Measurements from ENCODE around the gene FSTL5.

FSTL5 gene

DNA sequence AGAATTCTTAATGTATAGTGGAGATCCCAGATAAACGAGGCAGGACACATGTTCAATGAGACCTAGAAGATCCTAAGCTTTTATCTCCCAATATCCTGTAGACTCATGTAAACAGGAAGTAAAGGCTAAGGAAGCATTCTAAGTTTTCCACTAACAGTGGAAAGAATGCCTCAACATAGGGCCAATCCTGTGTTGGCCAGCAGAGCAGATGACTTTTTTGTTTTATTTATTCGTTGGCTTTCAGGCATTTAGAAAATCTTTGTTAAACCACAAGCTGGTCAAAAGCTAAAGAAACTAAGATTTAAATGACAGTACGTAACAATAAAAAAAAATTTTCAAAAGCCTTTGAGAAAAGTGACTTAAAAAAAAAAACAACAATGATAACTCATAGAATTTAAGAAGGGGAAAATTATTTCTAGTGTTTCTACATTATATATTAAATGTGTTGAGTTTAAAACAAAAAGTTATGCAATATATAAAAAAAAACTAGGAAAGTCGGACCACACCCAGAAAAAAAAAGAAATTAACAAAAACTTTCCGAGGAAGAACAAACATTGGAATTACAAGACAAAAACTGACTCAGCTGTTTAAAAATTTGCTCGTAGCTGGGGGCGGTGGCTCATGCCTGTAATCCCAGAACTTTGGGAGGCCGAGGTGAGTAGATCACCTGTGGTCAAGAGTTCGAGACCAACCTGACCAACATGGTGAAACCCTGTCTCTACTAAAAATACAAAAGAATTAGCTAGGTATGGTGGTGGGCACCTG, 759.3 kb downstream of the FSTL5 start:
- H3K4me1 ChIP-seq (ENCODE audit: insufficient read depth, low read length), result no peaks in the 10 kb centered on the region
- H3K4me3 ChIP-seq (ENCODE audit: low read depth in 1 of 2, low read length in 2 of 2), result no peak overlapping the region
- no peaks in the 10 kb centered on the region for H4K20me1 ChIP-seq (ENCODE audit: insufficient read depth, low read length)
- H3K27me3 ChIP-seq (ENCODE audit: insufficient read depth, low read length, poor library complexity), result no peaks in the 10 kb centered on the region
- TF ChIP-seq, protein P1, sequence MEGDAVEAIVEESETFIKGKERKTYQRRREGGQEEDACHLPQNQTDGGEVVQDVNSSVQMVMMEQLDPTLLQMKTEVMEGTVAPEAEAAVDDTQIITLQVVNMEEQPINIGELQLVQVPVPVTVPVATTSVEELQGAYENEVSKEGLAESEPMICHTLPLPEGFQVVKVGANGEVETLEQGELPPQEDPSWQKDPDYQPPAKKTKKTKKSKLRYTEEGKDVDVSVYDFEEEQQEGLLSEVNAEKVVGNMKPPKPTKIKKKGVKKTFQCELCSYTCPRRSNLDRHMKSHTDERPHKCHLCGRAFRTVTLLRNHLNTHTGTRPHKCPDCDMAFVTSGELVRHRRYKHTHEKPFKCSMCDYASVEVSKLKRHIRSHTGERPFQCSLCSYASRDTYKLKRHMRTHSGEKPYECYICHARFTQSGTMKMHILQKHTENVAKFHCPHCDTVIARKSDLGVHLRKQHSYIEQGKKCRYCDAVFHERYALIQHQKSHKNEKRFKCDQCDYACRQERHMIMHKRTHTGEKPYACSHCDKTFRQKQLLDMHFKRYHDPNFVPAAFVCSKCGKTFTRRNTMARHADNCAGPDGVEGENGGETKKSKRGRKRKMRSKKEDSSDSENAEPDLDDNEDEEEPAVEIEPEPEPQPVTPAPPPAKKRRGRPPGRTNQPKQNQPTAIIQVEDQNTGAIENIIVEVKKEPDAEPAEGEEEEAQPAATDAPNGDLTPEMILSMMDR (IDR thresholded peaks at IDR 0.05; ENCODE audit: borderline replicate concordance, extremely low read depth, low read length, poor library complexity, severe bottlenecking), result no peak
- no peak for TF ChIP-seq EZH2 (IDR thresholded peaks at IDR 0.05; ENCODE audit: borderline replicate concordance, low read depth, low read length, severe bottlenecking)
- peaks cover 4% of the 10 kb centered on the region for H3K9me3 ChIP-seq (ENCODE audit: insufficient read depth, low read length, severe bottlenecking)
- H3K79me2 ChIP-seq (ENCODE audit: insufficient read depth, low read length), result no peaks in the 10 kb centered on the region
- DNase-seq (no peak), ATAC-seq (ENCODE audit: insufficient read depth, low read depth) (no peak)
- no peak overlapping the region for H3K9ac ChIP-seq (ENCODE audit: low read depth, low read length)
- H3K27ac ChIP-seq (ENCODE audit: low read length), result no peak overlapping the region
- no peaks in the 10 kb centered on the region for H3K36me3 ChIP-seq (ENCODE audit: insufficient read depth, low read length)
- H3K4me2 ChIP-seq (ENCODE audit: insufficient read depth, low read length), result no peak overlapping the region
- no peak overlapping the region for H2AFZ ChIP-seq (ENCODE audit: low read depth, low read length)

DNA sequence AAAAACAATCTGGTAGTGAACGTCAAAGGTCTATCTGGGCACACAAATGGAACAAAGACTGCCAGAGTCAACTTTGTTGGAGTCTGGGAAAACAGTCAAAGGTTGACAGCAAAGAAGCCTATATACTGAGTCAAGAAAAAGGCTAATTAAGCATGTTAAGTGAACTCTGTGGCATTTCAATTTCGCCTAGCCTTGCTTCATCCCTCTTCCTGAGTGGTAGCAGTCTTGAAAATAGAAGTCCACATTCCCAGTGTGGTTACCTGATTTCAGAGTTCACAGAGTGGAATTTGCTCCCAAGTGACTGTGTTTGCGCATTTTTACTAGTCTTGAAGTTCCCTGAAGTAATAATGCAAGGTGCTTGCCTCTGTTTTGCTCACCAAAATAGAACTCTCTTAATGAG, 760.0 kb downstream of the FSTL5 start:
- Histone ChIP-seq H3K9me3 (ENCODE audit: insufficient read depth, low read length, severe bottlenecking) (peaks cover 4% of the 10 kb centered on the region), H3K27ac (ENCODE audit: low read length) (no peak overlapping the region), H3K79me2 (ENCODE audit: insufficient read depth, low read length) (no peaks in the 10 kb centered on the region), H3K9ac (ENCODE audit: low read depth, low read length) (no peak overlapping the region), H3K27me3 (ENCODE audit: insufficient read depth, low read length, poor library complexity) (no peaks in the 10 kb centered on the region), H4K20me1 (ENCODE audit: insufficient read depth, low read length) (no peaks in the 10 kb centered on the region), H2AFZ (ENCODE audit: low read depth, low read length) (no peak overlapping the region), H3K4me1 (ENCODE audit: insufficient read depth, low read length) (no peaks in the 10 kb centered on the region), H3K36me3 (ENCODE audit: insufficient read depth, low read length) (no peaks in the 10 kb centered on the region), H3K4me3 (ENCODE audit: low read depth in 1 of 2, low read length in 2 of 2) (no peak overlapping the region), H3K4me2 (ENCODE audit: insufficient read depth, low read length) (no peak overlapping the region)
- ATAC-seq (ENCODE audit: insufficient read depth, low read depth), result no peak
- no peak for DNase-seq
- TF ChIP-seq, protein P1 (IDR thresholded peaks at IDR 0.05; ENCODE audit: borderline replicate concordance, extremely low read depth, low read length, poor library complexity, severe bottlenecking), result no peak
- TF ChIP-seq EZH2 (IDR thresholded peaks at IDR 0.05; ENCODE audit: borderline replicate concordance, low read depth, low read length, severe bottlenecking), result no peak

DNA sequence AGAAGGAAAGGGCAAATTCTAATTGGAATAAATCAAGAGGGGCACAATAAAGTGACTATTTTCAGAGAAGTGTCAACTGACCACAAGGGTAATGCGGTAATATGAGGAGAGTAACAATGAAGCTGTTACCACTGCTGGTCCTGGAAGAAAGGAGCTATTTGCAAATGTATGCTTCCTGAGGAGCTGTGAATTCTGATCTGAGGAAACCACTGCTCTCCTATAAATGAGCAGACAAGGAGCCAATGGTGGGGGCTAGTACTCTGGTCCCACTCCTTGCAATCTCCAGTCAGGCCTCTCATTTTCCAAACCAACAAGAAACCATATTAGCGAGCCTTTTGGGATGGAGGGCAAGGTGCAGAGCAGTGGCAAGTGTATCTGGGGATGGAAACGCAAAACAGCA, 770.2 kb downstream of the FSTL5 start:
- Histone ChIP-seq H3K27ac (ENCODE audit: low read length) (no peak overlapping the region), H3K9ac (ENCODE audit: low read depth, low read length) (no peak overlapping the region), H3K4me1 (ENCODE audit: insufficient read depth, low read length) (no peaks in the 10 kb centered on the region), H3K36me3 (ENCODE audit: insufficient read depth, low read length) (no peaks in the 10 kb centered on the region), H3K4me3 (ENCODE audit: low read depth in 1 of 2, low read length in 2 of 2) (no peak overlapping the region), H3K27me3 (ENCODE audit: insufficient read depth, low read length, poor library complexity) (no peaks in the 10 kb centered on the region), H3K79me2 (ENCODE audit: insufficient read depth, low read length) (no peaks in the 10 kb centered on the region), H3K4me2 (ENCODE audit: insufficient read depth, low read length) (no peak overlapping the region), H4K20me1 (ENCODE audit: insufficient read depth, low read length) (no peaks in the 10 kb centered on the region), H3K9me3 (ENCODE audit: insufficient read depth, low read length, severe bottlenecking) (no peaks in the 10 kb centered on the region), H2AFZ (ENCODE audit: low read depth, low read length) (no peak overlapping the region)
- no peak for DNase-seq
- ATAC-seq (ENCODE audit: insufficient read depth, low read depth), result no peak
- TF ChIP-seq, protein P1 (IDR thresholded peaks at IDR 0.05; ENCODE audit: borderline replicate concordance, extremely low read depth, low read length, poor library complexity, severe bottlenecking), result no peak
- no peak for TF ChIP-seq EZH2 (IDR thresholded peaks at IDR 0.05; ENCODE audit: borderline replicate concordance, low read depth, low read length, severe bottlenecking)

All from DND-41 (cell line).